HG02884 (cell line): ENCODE results near the gene PHF13.
"Not testable (repeated sequence)": the region's sequence is repeated elsewhere in the genome, so short reads cannot be mapped to it uniquely, and the experiment has no call there.

Experiments
- ATAC-seq: cut with Tn5 transposase; IDR thresholded peaks from one replicate; pipeline ENCODE4 v1.9.1; 2021; ENCODE audit warnings: mild to moderate bottlenecking, moderate library complexity; ENCODE audit not compliant: unreplicated experiment

The PHF13 gene

DNA sequence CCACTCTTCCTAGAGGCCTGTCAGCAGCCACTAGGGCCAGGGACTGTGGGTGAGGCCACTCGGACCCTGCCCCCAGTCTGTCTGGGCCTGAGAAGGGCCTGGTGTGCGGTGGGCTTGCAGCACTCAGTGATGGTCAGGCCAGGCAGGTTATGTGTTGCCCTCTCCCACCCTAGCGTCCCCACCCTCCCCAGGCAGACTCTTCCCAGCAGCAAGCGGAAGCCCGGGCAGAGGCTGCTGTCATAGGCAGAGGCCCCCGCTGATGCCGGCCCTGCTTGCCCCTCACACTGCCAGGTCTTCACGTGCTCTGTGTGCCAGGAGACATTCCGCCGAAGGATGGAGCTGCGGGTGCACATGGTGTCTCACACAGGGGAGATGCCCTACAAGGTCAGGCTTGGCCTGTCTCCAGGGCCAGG, 27.1 kb upstream of the PHF13 start:
- no peak for ATAC-seq

DNA sequence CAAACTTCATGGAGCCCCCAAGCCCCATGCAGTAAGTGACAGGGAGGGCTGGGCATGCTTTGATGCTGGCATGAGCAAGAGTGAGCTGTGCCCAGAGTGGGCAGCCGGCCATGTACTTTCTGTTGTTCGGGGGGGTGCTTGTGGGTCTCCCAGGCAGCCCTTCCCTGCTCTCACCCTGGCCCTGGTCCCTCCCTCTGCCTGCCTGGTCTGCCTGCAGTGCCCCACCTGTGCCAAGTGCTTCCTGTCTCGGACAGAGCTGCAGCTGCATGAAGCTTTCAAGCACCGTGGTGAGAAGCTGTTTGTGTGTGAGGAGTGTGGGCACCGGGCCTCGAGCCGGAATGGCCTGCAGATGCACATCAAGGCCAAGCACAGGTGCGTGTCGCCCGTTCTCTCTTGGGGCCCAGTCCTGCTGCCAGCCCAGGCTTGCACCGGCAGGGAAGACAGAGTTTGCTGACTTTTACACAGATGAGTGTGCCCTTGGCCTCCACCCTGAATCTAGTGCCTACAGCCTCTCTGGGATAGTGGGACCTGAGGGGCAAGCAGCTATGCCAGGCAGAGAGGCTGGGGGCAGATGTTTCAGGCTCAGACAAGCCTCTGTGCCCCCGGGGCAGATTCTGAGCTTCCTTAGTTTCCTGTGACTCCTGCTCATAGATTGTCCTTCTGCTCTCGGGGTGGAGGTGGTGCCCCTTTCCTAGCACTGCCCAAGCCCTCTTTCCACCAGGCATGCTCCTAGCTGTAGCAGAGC, 26.1 kb upstream of the PHF13 start:
- ATAC-seq = no peak

GRCh38 chr1:6588128-6588892, 25.2 kb upstream of the PHF13 start:
- ATAC-seq = no peak

DNA sequence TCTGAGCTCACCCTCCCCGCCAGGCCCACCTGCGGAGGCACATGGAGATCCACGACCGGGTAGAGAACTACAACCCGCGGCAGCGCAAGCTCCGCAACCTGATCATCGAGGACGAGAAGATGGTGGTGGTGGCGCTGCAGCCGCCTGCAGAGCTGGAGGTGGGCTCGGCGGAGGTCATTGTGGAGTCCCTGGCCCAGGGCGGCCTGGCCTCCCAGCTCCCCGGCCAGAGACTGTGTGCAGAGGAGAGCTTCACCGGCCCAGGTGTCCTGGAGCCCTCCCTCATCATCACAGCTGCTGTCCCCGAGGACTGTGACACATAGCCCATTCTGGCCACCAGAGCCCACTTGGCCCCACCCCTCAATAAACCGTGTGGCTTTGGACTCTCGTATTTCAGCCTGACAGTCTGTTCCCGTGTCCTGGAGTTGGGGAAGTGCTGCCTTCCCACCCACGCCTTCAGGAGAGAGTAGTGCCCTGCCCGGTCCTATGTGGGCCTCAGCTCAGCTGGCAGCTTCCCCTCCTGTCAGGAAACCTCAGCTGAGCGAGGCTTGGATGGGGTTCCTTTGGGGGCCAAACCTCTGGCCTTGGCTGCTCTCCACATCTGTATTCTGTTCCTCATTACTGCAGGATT, 24.5 kb upstream of the PHF13 start:
- ATAC-seq = no peak

- ATAC-seq = no peak
These were observed 23.5 kb upstream of the PHF13 start for GRCh38 chr1:6590046-6590445.

GRCh38 chr1:6591222-6591621, 22.3 kb upstream of the PHF13 start:
- ATAC-seq = no peak

DNA sequence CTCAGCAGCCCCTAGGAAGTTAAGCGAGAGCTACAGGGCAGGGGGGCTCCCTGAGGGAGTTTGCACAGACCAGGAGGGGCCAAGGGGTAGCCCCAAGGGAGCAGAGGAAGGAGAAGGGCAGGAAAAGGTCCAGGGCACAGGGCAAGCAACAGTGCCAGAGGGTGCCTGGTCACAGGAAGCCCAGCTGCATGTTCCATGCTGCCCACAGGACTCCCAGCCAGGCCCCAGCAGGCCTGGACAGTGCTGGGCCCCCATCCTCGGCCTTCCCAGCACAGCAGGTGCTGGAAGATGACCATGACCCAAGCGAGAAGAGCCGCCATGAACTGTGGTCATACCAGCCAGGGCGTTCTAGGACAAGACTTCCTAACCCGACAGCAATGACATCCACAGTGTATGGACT, 21.9 kb upstream of the PHF13 start:
- no peak for ATAC-seq

GRCh38 chr1:6592441-6592840, 21.1 kb upstream of the PHF13 start:
- no peak for ATAC-seq

DNA sequence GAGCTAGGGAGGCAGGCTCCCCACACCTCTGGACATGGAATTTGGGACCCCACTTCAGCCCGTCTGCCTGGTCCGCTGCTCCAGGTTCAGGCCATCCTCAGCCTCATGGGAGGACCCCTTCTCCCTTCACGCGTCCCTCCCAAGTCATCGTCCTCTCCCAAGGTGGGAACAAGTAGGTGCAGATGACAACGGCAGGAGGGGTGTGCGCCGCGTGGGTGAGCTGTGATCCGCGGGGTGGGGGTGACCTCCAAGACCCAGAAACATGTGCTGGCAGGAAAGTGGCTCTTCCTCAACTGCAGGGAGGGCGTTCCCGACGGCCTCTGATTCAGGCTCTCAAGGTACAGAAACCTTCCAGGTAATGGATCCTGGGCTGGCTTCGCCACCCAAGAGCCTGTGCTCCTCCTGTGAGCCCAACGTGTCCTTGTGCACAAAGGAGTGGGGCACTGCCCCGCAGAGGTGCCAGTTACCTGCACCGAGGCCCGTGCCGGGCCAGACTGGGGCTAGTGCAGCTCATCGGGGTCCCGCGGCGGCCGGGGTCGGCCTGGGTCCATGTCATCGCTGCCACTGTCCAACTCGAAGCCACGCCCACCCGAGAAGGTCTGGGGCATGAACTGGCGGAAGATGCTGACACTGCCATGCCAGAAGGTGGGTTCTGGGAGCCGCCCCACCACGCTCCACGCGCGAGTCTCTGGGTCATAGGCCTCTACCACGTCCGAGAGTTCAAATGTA, 20.5 kb upstream of the PHF13 start:
- ATAC-seq = no peak

DNA sequence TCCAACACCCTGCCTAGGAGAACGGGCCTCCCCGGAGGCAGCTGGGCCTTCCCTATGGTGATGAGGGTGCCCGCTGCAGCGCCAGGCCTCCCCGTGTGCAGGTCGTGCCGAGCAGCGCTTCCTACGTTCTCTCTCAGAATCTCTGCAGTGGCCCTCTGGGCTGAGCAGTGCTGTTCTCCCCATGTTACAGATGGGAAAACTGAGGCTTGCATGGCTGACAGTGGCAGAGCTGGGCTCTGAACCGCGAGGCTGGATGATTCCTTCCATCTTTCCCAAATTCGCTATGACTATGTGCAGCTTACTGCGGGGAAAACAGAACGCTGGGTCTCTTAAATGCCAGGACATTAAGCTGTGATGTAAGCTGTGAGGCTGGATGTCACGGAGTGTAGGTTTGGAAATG, 19.7 kb upstream of the PHF13 start:
- ATAC-seq = no peak

GRCh38 chr1:6594977-6595740, 18.4 kb upstream of the PHF13 start:
- no peak for ATAC-seq

DNA sequence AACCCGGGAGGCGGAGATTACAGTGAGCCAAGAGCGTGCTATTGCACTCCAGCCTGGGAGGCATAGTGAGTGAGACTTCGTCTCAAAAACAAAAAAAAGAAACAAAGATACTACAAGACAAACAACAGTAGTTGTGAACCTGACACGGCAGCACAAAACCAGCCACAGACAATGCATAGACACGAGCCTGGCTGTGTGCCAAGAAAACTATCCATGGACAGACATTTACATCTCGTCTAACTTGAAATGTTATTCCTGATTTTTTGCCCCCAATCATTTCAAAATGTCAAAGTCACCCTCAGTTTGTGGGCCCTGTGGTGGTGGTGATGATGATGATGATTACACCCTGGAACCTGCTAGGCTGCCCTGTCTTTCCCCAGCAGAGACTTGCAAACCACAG, 17.2 kb upstream of the PHF13 start:
- ATAC-seq = no peak

DNA sequence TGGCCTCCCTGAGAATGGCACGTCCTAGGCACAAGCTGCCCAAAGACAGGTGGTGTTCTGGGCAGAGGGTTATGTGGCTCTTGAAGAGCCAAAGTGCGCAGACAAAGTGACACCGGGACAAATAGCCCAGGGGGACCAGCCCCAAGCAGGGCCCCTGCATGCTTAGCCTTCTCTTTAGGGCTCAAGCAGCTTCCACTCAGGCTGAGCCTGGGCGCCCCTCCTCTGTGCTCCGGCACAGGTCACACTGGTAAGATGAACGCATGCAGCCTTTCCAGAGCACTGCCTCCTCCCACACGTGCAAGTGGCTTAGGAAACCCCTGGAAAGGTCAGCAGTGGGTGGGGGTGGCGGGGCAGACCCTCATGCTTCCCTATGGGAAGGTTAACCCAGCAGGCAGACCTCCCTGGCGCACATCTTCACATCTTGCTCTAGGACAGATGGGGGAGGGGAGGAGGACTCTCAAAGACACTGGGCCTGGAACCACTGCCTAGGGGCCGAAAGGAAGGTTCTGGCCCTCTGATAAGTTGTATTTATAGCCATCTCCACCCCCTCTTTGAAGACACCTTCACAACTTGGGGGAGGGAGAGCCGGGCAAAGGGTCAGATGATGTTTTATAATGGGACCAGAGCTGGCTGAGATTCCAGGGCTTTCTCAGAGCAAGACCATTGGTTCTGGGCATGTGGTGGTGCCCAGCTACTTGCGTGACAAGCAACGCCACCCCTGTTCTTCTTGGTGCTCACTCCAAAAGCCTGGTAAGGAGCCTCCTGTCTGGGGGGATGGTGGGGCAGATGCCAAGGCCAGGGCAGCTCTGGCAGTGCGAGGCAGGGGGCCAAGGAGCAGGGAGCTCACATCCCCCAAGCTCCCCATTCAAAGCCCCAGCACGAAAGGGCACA, 16.4 kb upstream of the PHF13 start:
- no peak for ATAC-seq

GRCh38 chr1:6597777-6598131, 15.8 kb upstream of the PHF13 start:
- ATAC-seq = no peak

DNA sequence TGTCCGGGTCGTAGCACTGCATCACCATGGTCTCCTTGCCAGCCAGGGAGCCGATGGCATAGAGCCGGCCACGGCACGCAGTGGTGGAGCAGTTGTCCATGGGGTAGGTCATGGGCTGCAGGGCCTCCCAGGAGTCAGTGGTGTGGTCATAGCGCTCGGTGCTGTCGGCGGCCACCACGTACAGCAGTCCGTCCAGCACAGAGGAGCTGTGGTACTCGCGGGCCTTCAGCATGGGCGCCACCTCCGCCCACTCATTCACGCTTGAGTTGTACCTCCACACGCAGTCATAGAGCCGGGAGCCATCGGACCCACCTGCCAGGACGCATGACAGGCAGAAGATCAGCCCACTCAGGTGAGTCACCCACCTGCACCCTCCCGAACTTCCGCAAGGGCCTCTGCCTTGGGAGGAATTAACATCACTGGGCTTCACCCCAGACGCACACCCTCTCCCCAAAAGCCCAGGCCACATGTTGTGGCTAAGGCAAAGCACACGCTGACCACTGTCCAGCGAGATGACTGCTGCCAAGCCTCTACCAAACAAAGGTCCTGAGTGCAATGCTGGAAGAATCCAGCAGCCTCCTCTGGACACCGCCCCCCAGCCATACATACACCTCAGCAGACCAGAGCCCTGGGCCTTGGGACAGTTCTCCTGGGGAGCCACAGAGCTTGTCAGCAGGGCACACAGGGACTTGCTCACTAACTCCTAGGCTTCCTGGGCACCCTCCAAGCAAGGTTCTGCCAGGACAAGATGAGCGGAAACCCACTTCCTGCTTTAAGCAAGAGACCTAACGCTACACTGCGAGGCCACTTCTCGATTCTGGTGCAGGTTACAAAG, 14.2 kb upstream of the PHF13 start:
- ATAC-seq = no peak

GRCh38 chr1:6599991-6600390, 13.5 kb upstream of the PHF13 start:
- ATAC-seq = not testable (repeated sequence)

DNA sequence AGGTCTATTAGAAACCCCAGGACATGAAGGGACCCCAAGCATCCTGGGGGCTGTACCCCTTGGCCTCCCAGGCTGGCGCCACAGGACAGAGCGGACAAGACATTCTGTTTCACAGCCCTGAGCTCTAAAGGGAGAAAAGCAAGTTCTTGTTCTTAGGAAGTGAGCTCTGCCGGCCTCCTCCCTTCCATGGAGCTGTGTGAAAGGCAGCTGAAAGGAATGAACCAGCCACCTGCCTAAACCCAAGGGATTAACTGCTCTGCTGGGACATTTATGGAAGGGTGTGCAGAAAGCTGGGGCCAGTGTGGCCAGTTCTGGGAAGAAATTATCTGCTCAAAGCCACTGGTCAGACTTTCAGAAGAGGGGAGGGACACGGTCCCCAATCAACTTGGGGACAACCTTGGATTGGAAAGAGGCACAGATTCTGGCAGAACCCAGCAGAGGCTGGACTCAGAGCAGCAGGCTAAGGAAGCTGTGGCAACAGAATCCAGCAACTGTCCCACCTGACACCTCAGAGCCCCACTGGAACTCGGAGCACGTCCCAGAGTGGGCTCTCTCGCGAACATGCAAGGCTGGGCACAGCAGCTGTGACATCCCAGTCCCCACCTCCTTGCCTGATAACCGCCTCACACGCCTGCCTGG, 13.0 kb upstream of the PHF13 start:
- no peak for ATAC-seq
